Spleen (tissue), 7 donors: ENCODE measurements around the gene ADGRL3.

ENCODE experiments used
- POLR2A ChIP-seq, 3 donors: fragments of 450-650 bp; IDR thresholded peaks; one replicate each; pipeline ENCODE4 v1.5.1; 2017; ENCODE audit warnings: antibody characterized with exemption in 3 of 3, mild to moderate bottlenecking in 1 of 3
- POLR2AphosphoS5 ChIP-seq, 3 donors: sonication (generic); formaldehyde crosslinking; IDR thresholded peaks; one replicate each; pipeline ENCODE4 v1.5.1; 2017; ENCODE audit warnings: antibody characterized with exemption in 3 of 3
- TF ChIP-seq, protein P1 (sequence below), 11 experiments: fragments of 200-600 bp in 7 of 11; fragments of 450-650 bp in 4 of 11; sonication (generic) in 4 of 11; IDR thresholded peaks in 8 of 11; conservative IDR thresholded peaks in 3 of 11; 1 replicate in 7 of 11; 2 replicates in 4 of 11; pipeline versions ENCODE4 v1.4.0 to v1.8.0; 2016 to 2021; ENCODE audit warnings: antibody characterized with exemption in 11 of 11, inconsistent platforms in 4 of 11, mild to moderate bottlenecking in 1 of 11
- donor health status: DM: no; HTN: no; CAD: no; lungs with moderate emphysema.
- donor health status: DM: no; HTN: no; CAD: no.
- donor health status: DM: no; HTN: no; CAD: no.

DNA sequence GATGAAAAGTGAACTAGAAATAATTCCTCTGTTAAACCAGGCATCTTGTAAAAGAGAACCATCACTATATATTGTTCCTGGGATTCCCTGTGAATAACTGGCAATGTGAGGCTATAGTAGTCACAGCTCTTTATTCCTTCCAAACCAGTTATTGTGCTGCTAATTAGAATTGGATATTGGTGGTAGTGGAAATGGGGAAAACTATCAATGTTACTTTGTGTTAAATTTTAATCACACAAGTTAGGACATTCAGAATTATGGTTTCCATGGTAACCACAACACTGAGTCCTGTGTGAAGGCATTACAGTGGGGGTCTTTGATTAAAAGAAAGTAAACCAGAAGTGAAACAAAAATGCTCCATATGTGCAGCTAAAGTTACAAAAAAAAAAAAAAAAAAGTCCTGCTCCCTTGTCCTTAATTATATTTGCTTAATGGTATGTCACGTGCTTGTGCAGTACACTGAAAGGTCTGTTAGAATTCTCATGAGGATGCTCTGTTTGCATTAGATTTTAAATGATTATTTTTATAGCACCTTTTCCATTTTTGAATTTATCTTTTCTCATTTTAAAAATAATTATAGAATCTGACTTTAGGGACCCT lies 200.4 kb downstream of the ADGRL3 start:
- TF ChIP-seq POLR2AphosphoS5 (IDR thresholded peaks at IDR 0.05) = no peak
- TF ChIP-seq, protein P1, sequence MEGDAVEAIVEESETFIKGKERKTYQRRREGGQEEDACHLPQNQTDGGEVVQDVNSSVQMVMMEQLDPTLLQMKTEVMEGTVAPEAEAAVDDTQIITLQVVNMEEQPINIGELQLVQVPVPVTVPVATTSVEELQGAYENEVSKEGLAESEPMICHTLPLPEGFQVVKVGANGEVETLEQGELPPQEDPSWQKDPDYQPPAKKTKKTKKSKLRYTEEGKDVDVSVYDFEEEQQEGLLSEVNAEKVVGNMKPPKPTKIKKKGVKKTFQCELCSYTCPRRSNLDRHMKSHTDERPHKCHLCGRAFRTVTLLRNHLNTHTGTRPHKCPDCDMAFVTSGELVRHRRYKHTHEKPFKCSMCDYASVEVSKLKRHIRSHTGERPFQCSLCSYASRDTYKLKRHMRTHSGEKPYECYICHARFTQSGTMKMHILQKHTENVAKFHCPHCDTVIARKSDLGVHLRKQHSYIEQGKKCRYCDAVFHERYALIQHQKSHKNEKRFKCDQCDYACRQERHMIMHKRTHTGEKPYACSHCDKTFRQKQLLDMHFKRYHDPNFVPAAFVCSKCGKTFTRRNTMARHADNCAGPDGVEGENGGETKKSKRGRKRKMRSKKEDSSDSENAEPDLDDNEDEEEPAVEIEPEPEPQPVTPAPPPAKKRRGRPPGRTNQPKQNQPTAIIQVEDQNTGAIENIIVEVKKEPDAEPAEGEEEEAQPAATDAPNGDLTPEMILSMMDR (IDR thresholded peaks at IDR 0.05 in 8 of 11, conservative IDR thresholded peaks at IDR 0.05 in 3 of 11) = no peak
- no peak for TF ChIP-seq POLR2A (IDR thresholded peaks at IDR 0.05)
